NCI-H128 (cell line): Measurements from ENCODE around the gene GJA10.

Source experiments
- DNase-seq: peaks from one replicate; lab custom pipeline; 2025; ENCODE audit not compliant: unreplicated experiment; lab: John Stamatoyannopoulos, UW

The GJA10 gene

GRCh38 chr6:89916136-89916920 lies 22.1 kb downstream of the GJA10 start:
- DNase-seq, result no peak

GRCh38 chr6:89917216-89917615 lies 22.9 kb downstream of the GJA10 start:
- DNase-seq, result no peak

GRCh38 chr6:89917801-89918366 lies 23.6 kb downstream of the GJA10 start:
- DNase-seq, result no peak

GRCh38 chr6:89921197-89921596 lies 26.9 kb downstream of the GJA10 start:
- no peak for DNase-seq

- DNase-seq, result no peak
Measured at GRCh38 chr6:89921691-89922090, 27.4 kb downstream of the GJA10 start.

- no peak for DNase-seq
Measured at GRCh38 chr6:89924231-89924630, 30.0 kb downstream of the GJA10 start.

GRCh38 chr6:89925826-89926225 lies 31.6 kb downstream of the GJA10 start:
- no peak for DNase-seq

GRCh38 chr6:89927264-89927663 lies 33.0 kb downstream of the GJA10 start:
- no peak for DNase-seq

GRCh38 chr6:89927791-89928550 lies 33.7 kb downstream of the GJA10 start:
- DNase-seq, result no peak

GRCh38 chr6:89928604-89929003 lies 34.3 kb downstream of the GJA10 start:
- DNase-seq, result no peak

- no peak for DNase-seq
Measured at GRCh38 chr6:89930789-89931188, 36.5 kb downstream of the GJA10 start.

- DNase-seq, result no peak
Measured at GRCh38 chr6:89932245-89932802, 38.1 kb downstream of the GJA10 start.

GRCh38 chr6:89934685-89935366 lies 40.6 kb downstream of the GJA10 start:
- DNase-seq, result no peak

- no peak for DNase-seq
Measured at GRCh38 chr6:89936177-89936576, 41.9 kb downstream of the GJA10 start.

- DNase-seq, result no peak
Measured at GRCh38 chr6:89938014-89938413, 43.7 kb downstream of the GJA10 start.

GRCh38 chr6:89939144-89939543 lies 44.9 kb downstream of the GJA10 start:
- no peak for DNase-seq

GRCh38 chr6:89940225-89941027 lies 46.2 kb downstream of the GJA10 start:
- peak; percentile 48 for DNase-seq

GRCh38 chr6:89941031-89941762 lies 46.9 kb downstream of the GJA10 start:
- no peak for DNase-seq

GRCh38 chr6:89941763-89942497 lies 47.7 kb downstream of the GJA10 start:
- DNase-seq, result no peak
